ENCODE measurements around the gene TTBK1. TPM values are rescaled to one million over a fixed set of nuclear protein-coding genes. Genes with fewer than 3 reads are reported as not detected.

The TTBK1 gene
- total RNA-seq, 1 donor from 2014 or later = 1.7 TPM

GRCh38 chr6:43318011-43318410 is 74.7 kb downstream of the TTBK1 start:
- H3K4me1 Mint-ChIP-seq = no peaks in the 10 kb centered on the region
- Histone ChIP-seq H3F3A (ENCODE audit: low read depth) (no peaks in the 10 kb centered on the region), H3K27me3 (no peaks in the 10 kb centered on the region), H3K4me3 (no peak overlapping the region), H3K79me2 (ENCODE audit: low read depth) (no peaks in the 10 kb centered on the region), H3K36me3 (no peaks in the 10 kb centered on the region), H3K27ac (no peak overlapping the region), H3K9ac (no peak overlapping the region), H2AFZ (replicated peaks) (no peak overlapping the region), H4K20me1 (ENCODE audit: low read depth) (no peaks in the 10 kb centered on the region), H3K4me2 (no peak overlapping the region), H3K9me3 (ENCODE audit: low read depth) (no peaks in the 10 kb centered on the region), H3K4me1 (no peaks in the 10 kb centered on the region)
- H3K27me3 Mint-ChIP-seq (ENCODE audit: insufficient read depth, low read depth) = no peaks in the 10 kb centered on the region
- TF ChIP-seq CTCF (IDR thresholded peaks at IDR 0.05) = no peak
- TF ChIP-seq EZH2phosphoT487 (IDR thresholded peaks at IDR 0.05) = no peak
- TF ChIP-seq EZH2 (IDR thresholded peaks at IDR 0.05) = no peak
- H3K4me3 Mint-ChIP-seq = no peak overlapping the region
- H3K36me3 Mint-ChIP-seq = no peaks in the 10 kb centered on the region
- DNase-seq (ENCODE audit: low spot score) = no peak
- H3K9me3 Mint-ChIP-seq = no peaks in the 10 kb centered on the region
- no peak overlapping the region for H3K27ac Mint-ChIP-seq

GRCh38 chr6:43325876-43326275 is 82.6 kb downstream of the TTBK1 start:
- H3K79me2 ChIP-seq (ENCODE audit: low read depth) = no peaks in the 10 kb centered on the region
- Mint-ChIP-seq H3K9me3 (no peaks in the 10 kb centered on the region), H3K27me3 (ENCODE audit: insufficient read depth, low read depth) (peaks cover 2% of the 10 kb centered on the region), H3K27ac (no peak overlapping the region), H3K4me3 (no peak overlapping the region), H3K36me3 (no peaks in the 10 kb centered on the region), H3K4me1 (no peaks in the 10 kb centered on the region)
- H3K4me1 ChIP-seq = no peaks in the 10 kb centered on the region
- no peak for TF ChIP-seq CTCF (IDR thresholded peaks at IDR 0.05)
- TF ChIP-seq EZH2phosphoT487 (IDR thresholded peaks at IDR 0.05) = no peak
- no peak for TF ChIP-seq EZH2 (IDR thresholded peaks at IDR 0.05)
- H3K4me2 ChIP-seq = no peak overlapping the region
- DNase-seq (ENCODE audit: low spot score) = no peak
- no peak overlapping the region for H3K9ac ChIP-seq
- H3F3A ChIP-seq (ENCODE audit: low read depth) = no peaks in the 10 kb centered on the region
- H3K27me3 ChIP-seq = no peaks in the 10 kb centered on the region
- no peak overlapping the region for H2AFZ ChIP-seq (replicated peaks)
- H3K4me3 ChIP-seq = no peak overlapping the region
- H4K20me1 ChIP-seq (ENCODE audit: low read depth) = no peaks in the 10 kb centered on the region
- no peaks in the 10 kb centered on the region for H3K9me3 ChIP-seq (ENCODE audit: low read depth)
- no peak overlapping the region for H3K27ac ChIP-seq
- H3K36me3 ChIP-seq = no peaks in the 10 kb centered on the region

- TF ChIP-seq EZH2phosphoT487 (IDR thresholded peaks at IDR 0.05) (no peak), EZH2 (IDR thresholded peaks at IDR 0.05) (no peak), CTCF (IDR thresholded peaks at IDR 0.05) (no peak)
- H4K20me1 ChIP-seq (ENCODE audit: low read depth) = no peaks in the 10 kb centered on the region
Observed at GRCh38 chr6:43328528-43328927, 85.2 kb downstream of the TTBK1 start.

More at GRCh38 chr6:43328528-43328927, 85.2 kb downstream of the TTBK1 start:
- Histone ChIP-seq H3K4me3 (no peak overlapping the region), H3K27ac (no peak overlapping the region), H3K79me2 (ENCODE audit: low read depth) (no peaks in the 10 kb centered on the region), H3F3A (ENCODE audit: low read depth) (no peaks in the 10 kb centered on the region), H3K4me2 (no peak overlapping the region), H3K9ac (no peak overlapping the region), H3K36me3 (no peaks in the 10 kb centered on the region), H2AFZ (replicated peaks) (no peak overlapping the region), H3K4me1 (no peaks in the 10 kb centered on the region), H3K9me3 (ENCODE audit: low read depth) (no peaks in the 10 kb centered on the region), H3K27me3 (no peaks in the 10 kb centered on the region)
- no peak overlapping the region for H3K4me3 Mint-ChIP-seq
- no peaks in the 10 kb centered on the region for H3K4me1 Mint-ChIP-seq
- no peak for DNase-seq (ENCODE audit: low spot score)
- H3K27ac Mint-ChIP-seq = no peak overlapping the region
- peaks cover 2% of the 10 kb centered on the region for H3K27me3 Mint-ChIP-seq (ENCODE audit: insufficient read depth, low read depth)
- no peaks in the 10 kb centered on the region for H3K36me3 Mint-ChIP-seq
- no peaks in the 10 kb centered on the region for H3K9me3 Mint-ChIP-seq

Measured in neural progenitor cell (in vitro differentiated cells).